AG09309 (cell line): ENCODE measurements around the gene TOLLIP.
"Not testable (repeated sequence)": the region's sequence is repeated elsewhere in the genome, so short reads cannot be mapped to it uniquely, and the experiment has no call there.

Source experiments
- DNase-seq: peaks from one replicate; pipeline ENCODE4 v3.0.0-alpha.2; 2010; ENCODE audit warnings: low read depth
- H3K4me3 ChIP-seq: 2 replicates; pipeline ENCODE4 v1.5.1; 2011; ENCODE audit warnings: mild to moderate bottlenecking, low read depth, low read length, moderate library complexity; ENCODE audit not compliant: control insufficient read depth
- CTCF ChIP-seq: IDR thresholded peaks from 2 replicates; pipeline ENCODE4 v1.5.1; 2011; ENCODE audit warnings: mild to moderate bottlenecking, low read depth, low read length, inconsistent platforms; ENCODE audit not compliant: insufficient read depth, control insufficient read depth; ENCODE audit errors: missing control alignments

Gene TOLLIP

GRCh38 chr11:1342946-1343345, 33.5 kb upstream of the TOLLIP start:
- H3K4me3 ChIP-seq: no peak overlapping the region
- TF ChIP-seq CTCF: no peak
- no peak for DNase-seq

GRCh38 chr11:1341928-1342524, 32.6 kb upstream of the TOLLIP start:
- no peak overlapping the region for H3K4me3 ChIP-seq
- no peak for TF ChIP-seq CTCF
- peak; percentile 8 for DNase-seq

GRCh38 chr11:1341226-1341625, 31.8 kb upstream of the TOLLIP start:
- not testable (repeated sequence) for H3K4me3 ChIP-seq, DNase-seq

- H3K4me3 ChIP-seq: no peak overlapping the region
- no peak for TF ChIP-seq CTCF
- no peak for DNase-seq
These were observed 30.7 kb upstream of the TOLLIP start for GRCh38 chr11:1340111-1340510.

- TF ChIP-seq CTCF: no peak
- H3K4me3 ChIP-seq: no peak overlapping the region
- DNase-seq: no peak
These were observed 29.7 kb upstream of the TOLLIP start for GRCh38 chr11:1339066-1339675.

- no peak overlapping the region for H3K4me3 ChIP-seq
- TF ChIP-seq CTCF: no peak
- DNase-seq: no peak
These were observed 29.0 kb upstream of the TOLLIP start for GRCh38 chr11:1338201-1339065.

- TF ChIP-seq CTCF: no peak
- no peak for DNase-seq
These were observed 28.2 kb upstream of the TOLLIP start for GRCh38 chr11:1337647-1338007.

More at GRCh38 chr11:1337647-1338007, 28.2 kb upstream of the TOLLIP start:
- no peak overlapping the region for H3K4me3 ChIP-seq
